GM12865 (cell line): ENCODE data around the gene ABCB8.

ENCODE experiments used
- DNase-seq: peaks from one replicate; pipeline ENCODE4 v3.0.0; 2010; ENCODE audit warnings: low read depth
- H3K4me3 ChIP-seq: 2 replicates; pipeline ENCODE4 v1.5.1; 2011; ENCODE audit warnings: mild to moderate bottlenecking, low read depth, low read length, control low read depth
- TF ChIP-seq, protein P1 (sequence below): IDR thresholded peaks from 2 replicates; pipeline ENCODE4 v1.5.1; 2011; ENCODE audit warnings: low read length, control low read depth, low read depth, inconsistent platforms; ENCODE audit not compliant: insufficient read depth; ENCODE audit errors: missing control alignments

The ABCB8 gene

DNA sequence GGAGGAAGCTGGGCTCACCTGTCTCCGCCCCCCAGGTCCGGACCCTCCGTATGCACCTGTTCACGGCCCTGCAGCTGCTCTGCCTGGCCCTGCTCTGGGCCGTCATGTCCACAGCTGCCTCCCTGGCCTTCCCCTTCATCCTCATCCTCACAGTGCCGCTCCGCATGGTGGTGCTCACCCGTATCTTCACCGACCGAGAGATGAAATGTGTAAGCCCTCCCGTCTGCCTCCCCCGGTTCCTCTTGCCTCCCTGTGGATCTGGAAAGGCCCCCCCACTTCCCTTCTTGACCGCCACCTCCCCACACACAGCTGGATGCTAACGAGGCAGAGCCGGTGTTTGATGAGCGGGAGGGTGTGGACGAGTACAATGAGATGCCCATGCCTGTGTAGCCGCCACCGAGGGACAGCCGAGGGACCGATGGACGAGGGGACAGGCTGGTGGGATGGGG lies 47.8 kb downstream of the ABCB8 start:
- TF ChIP-seq, protein P1, sequence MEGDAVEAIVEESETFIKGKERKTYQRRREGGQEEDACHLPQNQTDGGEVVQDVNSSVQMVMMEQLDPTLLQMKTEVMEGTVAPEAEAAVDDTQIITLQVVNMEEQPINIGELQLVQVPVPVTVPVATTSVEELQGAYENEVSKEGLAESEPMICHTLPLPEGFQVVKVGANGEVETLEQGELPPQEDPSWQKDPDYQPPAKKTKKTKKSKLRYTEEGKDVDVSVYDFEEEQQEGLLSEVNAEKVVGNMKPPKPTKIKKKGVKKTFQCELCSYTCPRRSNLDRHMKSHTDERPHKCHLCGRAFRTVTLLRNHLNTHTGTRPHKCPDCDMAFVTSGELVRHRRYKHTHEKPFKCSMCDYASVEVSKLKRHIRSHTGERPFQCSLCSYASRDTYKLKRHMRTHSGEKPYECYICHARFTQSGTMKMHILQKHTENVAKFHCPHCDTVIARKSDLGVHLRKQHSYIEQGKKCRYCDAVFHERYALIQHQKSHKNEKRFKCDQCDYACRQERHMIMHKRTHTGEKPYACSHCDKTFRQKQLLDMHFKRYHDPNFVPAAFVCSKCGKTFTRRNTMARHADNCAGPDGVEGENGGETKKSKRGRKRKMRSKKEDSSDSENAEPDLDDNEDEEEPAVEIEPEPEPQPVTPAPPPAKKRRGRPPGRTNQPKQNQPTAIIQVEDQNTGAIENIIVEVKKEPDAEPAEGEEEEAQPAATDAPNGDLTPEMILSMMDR, result no peak
- DNase-seq, result no peak
- H3K4me3 ChIP-seq, result no peak overlapping the region

DNA sequence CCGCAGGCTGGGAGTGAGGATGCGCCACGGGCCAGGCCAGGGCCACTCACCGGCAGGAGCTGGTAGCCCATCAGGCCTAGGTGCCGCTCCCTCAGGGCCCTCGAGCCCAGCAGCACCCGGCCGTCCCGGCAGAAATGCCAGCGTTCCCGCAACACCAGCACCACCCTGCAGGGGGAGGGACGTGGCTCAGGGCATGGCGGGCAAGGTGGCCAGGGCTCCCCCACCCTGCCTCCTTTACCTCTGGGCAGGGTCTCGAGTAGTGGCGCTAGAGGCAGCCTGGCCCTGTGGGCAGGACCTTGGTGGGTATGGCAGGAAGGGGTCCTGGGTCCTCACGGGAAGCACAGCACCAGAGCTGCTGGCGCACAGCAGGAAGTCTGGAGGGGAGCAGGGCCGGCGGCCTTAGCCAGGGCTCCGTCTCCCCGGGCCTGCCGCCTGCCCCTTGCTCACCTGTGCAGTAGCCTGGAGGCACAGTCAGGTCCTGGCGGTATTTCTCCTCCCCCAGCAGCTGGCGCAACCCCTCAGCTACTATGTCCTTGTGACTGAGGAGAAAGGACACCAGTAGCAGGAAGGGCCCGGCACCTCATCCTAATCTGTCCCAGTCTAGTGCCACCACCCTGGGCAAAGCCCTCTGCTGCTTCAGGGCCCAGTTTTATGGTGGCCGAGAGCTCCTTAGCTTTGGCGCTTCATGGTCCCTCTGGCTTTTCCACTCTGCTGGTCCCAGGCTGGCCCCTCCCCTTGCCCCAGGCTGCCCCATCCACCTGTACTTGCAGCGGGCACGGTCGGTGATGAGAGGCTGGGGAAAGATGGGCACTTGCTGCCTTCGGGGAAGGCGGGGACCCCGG lies 48.8 kb downstream of the ABCB8 start:
- TF ChIP-seq, protein P1, result peak; percentile 35
- no peak overlapping the region for H3K4me3 ChIP-seq
- no peak for DNase-seq

DNA sequence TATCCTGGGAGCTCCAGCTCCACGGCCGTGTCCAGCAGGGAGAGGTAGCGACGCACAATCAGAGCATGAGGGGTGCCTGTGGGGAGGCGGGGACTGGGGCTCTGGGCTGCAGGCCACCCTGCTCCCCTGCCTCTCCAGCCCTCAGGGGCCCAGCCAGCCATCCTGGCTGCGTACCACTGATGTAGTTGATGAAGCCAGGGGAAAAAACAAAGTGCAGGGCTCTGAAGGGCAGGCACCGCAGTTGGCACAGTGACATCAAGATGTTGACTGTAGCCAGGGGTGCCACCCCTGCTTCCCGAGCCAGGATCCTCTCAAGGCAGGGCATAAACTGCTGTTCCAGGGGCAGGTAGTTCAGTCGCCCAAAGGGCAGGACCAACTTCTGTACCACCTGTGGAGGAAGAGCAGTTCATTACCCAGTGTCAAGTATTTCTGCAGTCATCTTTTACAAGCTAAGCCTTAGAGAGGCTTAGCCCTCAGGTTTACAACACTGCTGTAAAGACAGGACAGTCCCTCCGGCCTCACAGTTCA lies 49.5 kb downstream of the ABCB8 start:
- no peak for DNase-seq
- TF ChIP-seq, protein P1, result no peak
- H3K4me3 ChIP-seq, result no peak overlapping the region

DNA sequence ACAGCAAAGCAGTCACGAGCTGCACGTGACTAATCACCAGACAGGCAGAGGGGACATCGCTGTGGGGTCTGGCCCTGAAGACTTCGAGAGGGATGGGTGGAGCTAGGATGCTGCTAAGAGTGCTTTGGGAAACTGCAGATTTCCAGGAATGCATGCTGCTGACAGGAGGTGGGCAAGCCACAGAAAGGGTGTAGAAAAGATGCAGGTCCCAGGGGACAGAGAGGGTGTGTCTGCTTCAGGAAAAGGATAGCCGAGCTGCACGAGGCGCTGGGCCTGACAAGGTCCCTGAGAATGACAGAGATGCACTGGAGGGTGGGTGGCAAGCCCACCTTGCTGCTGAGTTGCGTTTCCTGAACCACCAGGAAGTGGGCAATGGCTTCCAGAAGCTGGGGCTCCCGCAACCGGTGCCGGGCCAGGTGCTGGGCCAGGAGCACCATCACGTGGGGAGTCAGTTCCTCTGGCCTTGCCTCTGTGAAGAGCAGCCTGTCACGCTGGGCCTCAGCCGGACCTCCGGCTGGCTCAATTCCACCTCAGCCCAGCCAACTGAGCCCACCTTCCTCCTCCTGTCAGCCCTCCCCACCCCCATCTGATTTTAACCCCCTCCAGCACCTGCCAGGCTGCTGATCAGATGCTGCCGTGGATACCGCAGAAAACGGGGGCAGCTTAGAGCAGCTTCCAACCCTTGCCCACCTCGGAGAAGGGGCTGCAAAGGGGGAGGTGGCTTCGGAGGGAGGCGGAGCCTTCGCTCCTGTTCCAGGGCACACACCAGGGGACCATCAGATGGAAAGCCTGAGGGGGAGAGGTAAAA lies 50.2 kb downstream of the ABCB8 start:
- DNase-seq, result no peak

DNA sequence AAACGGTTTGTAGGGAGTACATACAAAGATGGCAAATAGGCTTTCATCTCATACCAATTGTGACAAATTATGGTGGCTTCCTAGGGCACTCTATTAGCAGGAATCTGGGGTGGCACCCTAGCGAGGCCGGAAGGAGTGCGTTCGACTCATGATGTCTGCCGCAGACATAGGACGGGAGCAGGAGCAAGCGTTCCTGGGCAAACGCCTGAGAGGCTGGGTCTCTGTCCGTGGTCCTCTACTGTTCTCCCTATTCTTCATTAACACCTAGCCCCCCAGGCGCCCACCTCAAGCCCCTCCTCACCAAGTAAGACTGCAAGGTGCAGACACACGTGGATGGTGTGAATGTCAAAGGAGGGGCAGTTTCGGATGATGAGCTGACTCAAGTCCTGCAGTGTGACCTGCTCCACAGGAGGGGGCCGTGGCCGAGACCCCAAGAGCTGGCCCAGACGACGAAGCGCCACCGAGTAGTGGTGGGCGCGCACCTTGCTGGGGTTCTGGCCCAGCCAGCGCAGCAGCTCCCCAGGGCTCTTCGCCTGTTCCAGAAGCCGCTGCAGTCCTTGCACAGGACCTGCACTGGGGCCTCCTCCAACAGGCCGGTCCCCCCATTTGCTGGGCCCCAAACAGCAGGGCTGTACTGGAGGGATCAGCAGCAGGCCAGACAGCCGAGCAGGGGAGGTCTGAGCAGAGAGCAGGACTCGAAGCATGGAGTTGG lies 51.1 kb downstream of the ABCB8 start:
- H3K4me3 ChIP-seq, result peak overlapping the region; percentile 61
- no peak for DNase-seq
- TF ChIP-seq, protein P1, result no peak

More for the DNA sequence above, 50.2 kb downstream of the ABCB8 start:
- H3K4me3 ChIP-seq, result no peak overlapping the region
- TF ChIP-seq, protein P1, result no peak

DNA sequence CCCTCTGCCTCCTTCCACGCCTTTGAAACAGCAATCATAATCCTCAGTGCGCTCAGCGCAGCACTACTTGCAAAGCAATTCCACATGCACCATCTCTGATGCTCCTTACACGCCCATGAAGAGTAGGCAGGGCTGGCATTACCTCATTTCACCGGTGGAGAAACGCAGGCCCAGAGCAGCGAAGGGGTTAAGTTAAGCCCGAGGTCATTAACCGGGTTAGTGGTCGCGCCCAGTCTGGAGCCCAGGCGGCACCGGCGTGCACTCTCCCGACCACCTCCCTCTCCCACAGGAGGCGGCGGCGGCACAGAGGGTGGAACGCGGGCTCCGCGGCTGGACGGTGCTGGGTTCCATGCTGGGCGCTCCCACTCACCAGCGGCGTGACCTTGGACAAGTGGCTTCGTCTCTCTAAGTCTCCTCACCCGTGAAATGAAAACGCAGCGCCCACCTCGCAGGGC lies 51.8 kb downstream of the ABCB8 start:
- TF ChIP-seq, protein P1, result no peak
- DNase-seq, result no peak
- peak overlapping the region; percentile 61 for H3K4me3 ChIP-seq
